Fibroblast of lung (primary cell): ENCODE results near the gene CENPP.

Source experiments
- EZH2 ChIP-seq: IDR thresholded peaks from 2 replicates; pipeline ENCODE4 v1.5.1; 2012; ENCODE audit warnings: low read length, control low read depth, mild to moderate bottlenecking; ENCODE audit errors: missing control alignments
- TF ChIP-seq, protein P1 (sequence below), 2 donors: IDR thresholded peaks in 1 of 2; conservative IDR thresholded peaks in 1 of 2; 1 replicate in 1 of 2; 2 replicates in 1 of 2; pipeline ENCODE4 v1.5.1; 2011 to 2012; ENCODE audit warnings: low read length in 2 of 2, control low read depth in 1 of 2, inconsistent platforms in 1 of 2, low read depth in 1 of 2, mild to moderate bottlenecking in 1 of 2

DNA sequence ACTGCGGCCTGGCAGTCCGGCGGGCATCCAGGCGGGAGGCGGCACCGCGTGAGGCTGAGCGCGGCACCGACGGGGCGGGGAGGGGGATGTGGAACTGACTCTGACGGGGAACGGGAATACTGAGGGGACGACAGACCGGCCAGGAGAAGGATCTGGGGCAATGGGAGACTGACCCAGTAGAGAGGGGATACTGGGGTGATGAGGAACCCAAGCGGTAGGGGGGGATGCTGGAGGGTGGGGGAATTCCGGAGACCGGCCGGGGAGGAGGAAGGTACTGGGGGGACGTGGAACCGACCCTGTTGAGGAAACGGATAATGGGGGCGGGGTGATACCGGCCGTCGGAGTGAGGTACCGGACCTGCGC is 343.8 kb downstream of the CENPP start:
- TF ChIP-seq, protein P1, sequence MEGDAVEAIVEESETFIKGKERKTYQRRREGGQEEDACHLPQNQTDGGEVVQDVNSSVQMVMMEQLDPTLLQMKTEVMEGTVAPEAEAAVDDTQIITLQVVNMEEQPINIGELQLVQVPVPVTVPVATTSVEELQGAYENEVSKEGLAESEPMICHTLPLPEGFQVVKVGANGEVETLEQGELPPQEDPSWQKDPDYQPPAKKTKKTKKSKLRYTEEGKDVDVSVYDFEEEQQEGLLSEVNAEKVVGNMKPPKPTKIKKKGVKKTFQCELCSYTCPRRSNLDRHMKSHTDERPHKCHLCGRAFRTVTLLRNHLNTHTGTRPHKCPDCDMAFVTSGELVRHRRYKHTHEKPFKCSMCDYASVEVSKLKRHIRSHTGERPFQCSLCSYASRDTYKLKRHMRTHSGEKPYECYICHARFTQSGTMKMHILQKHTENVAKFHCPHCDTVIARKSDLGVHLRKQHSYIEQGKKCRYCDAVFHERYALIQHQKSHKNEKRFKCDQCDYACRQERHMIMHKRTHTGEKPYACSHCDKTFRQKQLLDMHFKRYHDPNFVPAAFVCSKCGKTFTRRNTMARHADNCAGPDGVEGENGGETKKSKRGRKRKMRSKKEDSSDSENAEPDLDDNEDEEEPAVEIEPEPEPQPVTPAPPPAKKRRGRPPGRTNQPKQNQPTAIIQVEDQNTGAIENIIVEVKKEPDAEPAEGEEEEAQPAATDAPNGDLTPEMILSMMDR (conservative IDR thresholded peaks at IDR 0.05 in 1 of 2, IDR thresholded peaks at IDR 0.05 in 1 of 2; ENCODE audit: low read depth in 1 of 2, low read length in 2 of 2), result no peak
- no peak for TF ChIP-seq EZH2
